GM12891 (cell line): Measurements from ENCODE around the gene GPR179.
"Not testable (repeated sequence)": the region's sequence is repeated elsewhere in the genome, so short reads cannot be mapped to it uniquely, and the experiment has no call there.

ENCODE experiments used
- PAX5 ChIP-seq: IDR thresholded peaks from 2 replicates; pipeline ENCODE4 v1.6.1; 2011; ENCODE audit warnings: low read length, moderate library complexity, mild to moderate bottlenecking; ENCODE audit not compliant: insufficient read depth, severe bottlenecking
- POLR2A ChIP-seq: IDR thresholded peaks from 2 replicates; pipeline ENCODE4 v1.6.1; 2011; ENCODE audit warnings: low read depth, low read length, control low read depth
- POLR2AphosphoS5 ChIP-seq: IDR thresholded peaks from 2 replicates; pipeline ENCODE4 v1.6.1; 2011; ENCODE audit warnings: low read depth, low read length, control low read depth
- TAF1 ChIP-seq: IDR thresholded peaks from 2 replicates; pipeline ENCODE4 v1.6.1; 2011; ENCODE audit warnings: low read depth, low read length, control low read depth

- TF ChIP-seq TAF1, PAX5, POLR2A, POLR2AphosphoS5: not testable (repeated sequence)
These were observed 57.2 kb downstream of the GPR179 start for GRCh38 chr17:38286501-38287091.
